Naive B cell (primary cell): ENCODE measurements around the gene IL17RA. TPM values are rescaled to one million over a fixed set of nuclear protein-coding genes. Genes with fewer than 3 reads are reported as not detected.

Experiments
- ATAC-seq, 2 donors: fragments of 150-1000 bp; cut with Tn5 transposase; 2 replicates each; pipeline ENCODE4 v1.10.0; 2021; ENCODE audit warnings: low read depth in 2 of 2, mild to moderate bottlenecking in 2 of 2, moderate library complexity in 2 of 2
- DNase-seq: peaks from one replicate; pipeline ENCODE4 v3.0.0; 2022
- H3K27ac Mint-ChIP-seq, 6 donors: one replicate each; pipeline ENCODE4 v1.8.0; 2020 to 2022; ENCODE audit warnings: mild to moderate bottlenecking in 6 of 6, mixed read lengths in 6 of 6, moderate library complexity in 5 of 6, inconsistent platforms in 2 of 6
- H3K27me3 Mint-ChIP-seq, 3 donors: one replicate each; pipeline ENCODE4 v1.8.0; 2021 to 2022; ENCODE audit warnings: mixed read lengths in 3 of 3, mild to moderate bottlenecking in 1 of 3
- H3K36me3 Mint-ChIP-seq, 2 donors: one replicate each; pipeline ENCODE4 v1.8.0; 2020 to 2022; ENCODE audit warnings: mixed read lengths in 2 of 2, inconsistent platforms in 1 of 2, mild to moderate bottlenecking in 1 of 2
- H3K4me1 Mint-ChIP-seq, 3 donors: one replicate each; pipeline ENCODE4 v1.8.0; 2020 to 2022; ENCODE audit warnings: mixed read lengths in 3 of 3, inconsistent platforms in 1 of 3, mild to moderate bottlenecking in 1 of 3, moderate library complexity in 1 of 3
- H3K4me3 Mint-ChIP-seq, 8 donors: one replicate each; pipeline ENCODE4 v1.8.0; 2020 to 2022; ENCODE audit warnings: mild to moderate bottlenecking in 8 of 8, mixed read lengths in 8 of 8, moderate library complexity in 8 of 8, inconsistent platforms in 2 of 8
- H3K9me3 Mint-ChIP-seq, 7 donors: one replicate each; pipeline ENCODE4 v1.8.0; 2020 to 2022; ENCODE audit warnings: mixed read lengths in 7 of 7, mild to moderate bottlenecking in 5 of 7, inconsistent platforms in 2 of 7, moderate library complexity in 1 of 7
- polyA plus RNA-seq, 6 donors: library from polyadenylated mRNA; unstranded; fragments of 300-500 nt; fragmentation: Illumina TruSeq; gene quantifications; one replicate each; pipeline ENCODE4 v1.2.3, GENCODE V29; 2021; ENCODE audit warnings: low read depth in 6 of 6

The IL17RA gene
- polyA plus RNA-seq, 6 donors from 2014 or later, result 6.4 to 14.7 (median 9.2) TPM

- Mint-ChIP-seq H3K27ac (no peak overlapping the region), H3K4me3 (peak overlapping the region in 2 of 8 donors; percentile 23 to 59), H3K4me1 (peaks cover 7 to 12% (median 11%) of the 10 kb centered on the region in 3 donors), H3K36me3 (no peaks in the 10 kb centered on the region), H3K27me3 (peaks cover 0 to 4% (median 4%) of the 10 kb centered on the region in 3 donors), H3K9me3 (no peaks in the 10 kb centered on the region)
- no peak for ATAC-seq
- no peak for DNase-seq
Observed at GRCh38 chr22:17162731-17163130, 77.9 kb downstream of the IL17RA start.

GRCh38 chr22:17164392-17165024 is 79.7 kb downstream of the IL17RA start:
- Mint-ChIP-seq H3K4me3 (peak overlapping the region in 1 of 8 donors; percentile 23), H3K4me1 (peaks cover 5 to 6% (median 6%) of the 10 kb centered on the region in 3 donors), H3K27ac (peak overlapping the region in 1 of 6 donors; percentile 68), H3K27me3 (peaks cover 0 to 7% (median 4%) of the 10 kb centered on the region in 3 donors), H3K36me3 (no peaks in the 10 kb centered on the region), H3K9me3 (no peaks in the 10 kb centered on the region)
- no peak for ATAC-seq
- no peak for DNase-seq

Other genes with a start within 250 kb of the IL17RA start
- not detected for gene GAB4, start 76.8 kb upstream of the IL17RA start, polyA plus RNA-seq
- gene TMEM121B, start 36.4 kb downstream of the IL17RA start, polyA plus RNA-seq, result not detected
- 10 to 100 TPM; 32.4 to 60.6 (median 46.6) TPM for gene HDHD5, start 74.3 kb downstream of the IL17RA start, polyA plus RNA-seq
- 10 to 100 TPM; 49.2 to 93.8 (median 63.7) TPM for gene ADA2, start 134.4 kb downstream of the IL17RA start, polyA plus RNA-seq